Skin epidermis (tissue), 12 donors: ENCODE results near the gene TRABD2A.
"Not testable (repeated sequence)": the region's sequence is repeated elsewhere in the genome, so short reads cannot be mapped to it uniquely, and the experiment has no call there.

Source experiments
- H3K27ac ChIP-seq, 21 experiments: fragments of 200-600 bp; sonication (generic) in 11 of 21; one replicate each; pipeline ENCODE4 v1.5.0; 2020; ENCODE audit warnings: mild to moderate bottlenecking in 3 of 21, inconsistent platforms in 2 of 21, moderate library complexity in 2 of 21
- H3K4me3 ChIP-seq, 7 experiments: fragments of 200-600 bp; sonication (generic) in 2 of 7; one replicate each; pipeline ENCODE4 v1.5.0; 2020; ENCODE audit warnings: inconsistent platforms in 2 of 7, mild to moderate bottlenecking in 2 of 7, moderate library complexity in 1 of 7

Gene TRABD2A, protein sequence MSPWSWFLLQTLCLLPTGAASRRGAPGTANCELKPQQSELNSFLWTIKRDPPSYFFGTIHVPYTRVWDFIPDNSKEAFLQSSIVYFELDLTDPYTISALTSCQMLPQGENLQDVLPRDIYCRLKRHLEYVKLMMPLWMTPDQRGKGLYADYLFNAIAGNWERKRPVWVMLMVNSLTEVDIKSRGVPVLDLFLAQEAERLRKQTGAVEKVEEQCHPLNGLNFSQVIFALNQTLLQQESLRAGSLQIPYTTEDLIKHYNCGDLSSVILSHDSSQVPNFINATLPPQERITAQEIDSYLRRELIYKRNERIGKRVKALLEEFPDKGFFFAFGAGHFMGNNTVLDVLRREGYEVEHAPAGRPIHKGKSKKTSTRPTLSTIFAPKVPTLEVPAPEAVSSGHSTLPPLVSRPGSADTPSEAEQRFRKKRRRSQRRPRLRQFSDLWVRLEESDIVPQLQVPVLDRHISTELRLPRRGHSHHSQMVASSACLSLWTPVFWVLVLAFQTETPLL

DNA sequence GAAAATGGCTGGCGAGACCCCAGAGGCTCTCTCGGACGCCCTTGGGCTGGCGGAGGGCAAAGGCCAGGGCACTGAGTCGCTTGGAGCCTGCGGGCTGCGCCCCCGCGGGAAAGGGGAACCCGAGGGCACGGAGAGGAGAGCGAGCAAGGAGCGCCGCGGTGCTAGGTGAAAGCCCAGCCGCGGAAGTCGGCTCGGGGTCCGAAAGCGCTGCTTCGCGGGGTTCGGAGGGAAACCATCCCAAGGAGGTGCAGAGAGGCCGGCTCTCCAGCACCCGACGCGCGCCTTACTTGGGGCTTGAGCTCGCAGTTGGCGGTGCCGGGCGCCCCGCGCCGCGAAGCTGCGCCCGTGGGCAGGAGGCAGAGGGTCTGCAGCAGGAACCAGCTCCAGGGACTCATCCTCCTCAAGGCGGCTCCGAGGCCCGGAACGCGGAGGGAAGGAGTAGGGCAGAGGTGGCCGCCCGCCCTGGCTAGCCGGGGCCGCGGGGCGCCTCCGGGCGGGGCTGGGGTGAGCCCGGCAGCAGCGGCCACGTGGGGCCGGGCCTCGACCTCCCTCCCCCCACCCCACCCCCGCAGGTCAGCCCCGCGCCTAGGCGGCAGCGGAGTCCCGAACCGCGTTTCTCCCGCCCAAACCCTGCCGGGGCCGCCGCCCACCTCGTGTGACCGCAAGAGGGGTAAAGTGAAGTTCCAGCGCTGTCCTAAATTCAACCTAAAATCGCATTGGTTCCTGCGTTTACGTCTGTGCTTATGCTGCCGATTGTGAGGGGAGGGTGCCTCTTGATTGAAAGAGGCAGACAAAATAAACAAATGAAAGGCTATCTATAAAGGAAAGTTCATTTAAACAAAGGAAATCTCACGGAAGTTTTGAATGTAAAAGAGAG is at the start of gene TRABD2A:
Gene TRABD2A (minus strand): TSS at position 440 of the 877 bp plus-strand sequence. CDS start 45 bp downstream, at position 395.
- Histone ChIP-seq H3K4me3 (peak within 1 kb of the TSS; percentile 41 to 53 (median 44)), H3K27ac (peak within 1 kb of the TSS in 15 of 21 experiments; percentile 11 to 83 (median 48))

GRCh38 chr2:84927275-84927627 is 46.4 kb upstream of the TRABD2A start:
- Histone ChIP-seq H3K27ac (no peak overlapping the region), H3K4me3 (no peak overlapping the region)

DNA sequence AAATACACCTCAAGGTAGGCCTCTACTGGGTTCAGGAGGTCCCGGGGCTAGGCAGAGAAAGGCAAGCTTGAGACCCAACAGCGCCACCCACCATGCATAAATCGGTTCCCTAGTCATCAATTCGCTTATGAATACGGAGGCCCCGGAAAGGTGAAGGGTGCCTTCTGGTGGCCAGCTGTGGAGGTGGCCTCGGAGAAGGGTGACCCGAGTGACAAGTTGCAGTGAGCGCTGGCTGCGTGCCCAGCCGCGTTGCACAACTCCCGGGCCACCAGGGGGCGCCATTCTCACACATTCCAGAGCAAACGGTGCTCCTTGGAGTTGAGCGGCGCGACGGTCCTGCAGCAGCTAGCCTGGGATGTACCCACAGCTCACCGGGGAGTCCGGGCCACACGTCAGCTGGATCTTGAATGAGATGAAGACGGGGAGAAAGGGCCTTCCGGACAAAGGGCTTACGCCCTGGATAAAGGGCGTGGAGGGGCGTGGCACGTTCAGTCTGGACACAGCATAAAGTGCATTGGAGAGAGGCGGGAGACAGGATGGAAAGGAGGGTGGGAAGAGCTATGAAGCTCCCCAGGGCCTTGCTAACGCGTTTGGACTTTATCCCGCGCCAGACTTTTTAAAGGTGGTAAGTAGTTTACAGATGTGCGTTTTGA is 45.0 kb upstream of the TRABD2A start:
- H3K4me3 ChIP-seq, result peak overlapping the region; percentile 20 to 46 (median 35)
- peak overlapping the region in 10 of 21 experiments; percentile 1 to 70 (median 37) for H3K27ac ChIP-seq

GRCh38 chr2:84925336-84925723 is 44.4 kb upstream of the TRABD2A start:
- H3K4me3 ChIP-seq, result no peak overlapping the region
- peak overlapping the region in 10 of 21 experiments; percentile 1 to 70 (median 35) for H3K27ac ChIP-seq

DNA sequence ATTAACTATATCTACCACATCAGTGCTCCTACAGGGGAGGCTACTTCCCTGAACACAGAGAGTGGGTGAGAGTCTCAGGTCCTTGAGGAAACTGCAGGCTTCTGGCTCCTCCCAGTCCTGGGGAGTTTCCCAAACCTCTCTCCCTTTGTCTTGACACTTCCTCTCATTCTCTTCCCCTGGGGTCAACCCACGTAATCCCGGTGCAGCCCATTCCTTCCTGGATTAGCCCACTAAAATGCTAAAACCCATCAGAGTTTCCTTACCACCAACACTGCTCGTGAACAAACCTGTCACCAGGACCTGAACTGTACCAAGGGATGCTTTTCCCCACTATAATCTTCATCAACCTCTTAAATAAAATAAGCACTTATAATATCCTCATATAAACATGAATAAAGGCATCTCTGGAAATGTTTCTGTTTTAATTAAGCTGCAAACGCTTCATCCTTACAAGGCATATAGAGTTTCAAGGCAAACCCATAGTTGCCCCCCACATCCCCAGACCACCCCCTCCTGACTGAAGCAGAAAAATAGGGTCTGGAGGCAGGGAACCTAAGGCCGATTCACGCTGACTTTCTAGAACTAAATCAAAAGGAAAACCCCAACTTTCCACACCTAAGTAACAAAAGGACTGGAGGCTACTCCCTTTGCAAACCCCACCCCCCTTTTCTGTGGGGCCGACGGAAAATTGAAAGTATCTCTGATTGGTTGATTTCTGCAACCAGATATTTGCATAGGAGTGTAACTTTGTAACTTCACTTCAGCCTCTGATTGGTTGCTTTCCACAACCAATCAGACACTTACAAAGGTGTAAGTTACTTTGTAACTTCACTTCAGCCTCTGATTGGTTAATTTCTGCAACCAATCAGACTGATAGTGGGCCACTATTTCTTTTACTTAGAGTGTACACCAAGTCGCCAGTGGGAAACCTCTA is 43.6 kb upstream of the TRABD2A start:
- peak overlapping the region in 17 of 21 experiments; percentile 4 to 77 (median 59) for H3K27ac ChIP-seq
- H3K4me3 ChIP-seq, result no peak overlapping the region

DNA sequence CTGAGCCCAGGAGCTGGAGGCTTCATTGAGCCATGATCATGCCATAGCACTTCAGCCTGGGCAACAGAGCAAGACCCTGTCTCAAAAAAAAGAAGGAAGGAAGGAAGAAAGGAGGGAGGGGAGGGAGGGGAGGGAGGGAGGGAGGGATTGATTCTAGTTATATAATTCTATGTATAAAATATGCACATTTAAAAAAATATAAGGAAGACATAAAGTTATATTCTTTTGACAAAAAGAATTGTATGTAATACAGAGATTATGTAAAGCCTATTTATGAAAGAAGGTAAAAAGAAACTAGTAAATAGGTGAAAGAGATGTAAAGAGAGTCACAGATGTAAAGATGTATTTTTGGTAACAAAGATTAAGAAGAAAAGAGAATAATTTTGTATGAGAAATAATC is 42.1 kb upstream of the TRABD2A start:
- H3K4me3 ChIP-seq, result no peak overlapping the region
- H3K27ac ChIP-seq, result no peak overlapping the region

DNA sequence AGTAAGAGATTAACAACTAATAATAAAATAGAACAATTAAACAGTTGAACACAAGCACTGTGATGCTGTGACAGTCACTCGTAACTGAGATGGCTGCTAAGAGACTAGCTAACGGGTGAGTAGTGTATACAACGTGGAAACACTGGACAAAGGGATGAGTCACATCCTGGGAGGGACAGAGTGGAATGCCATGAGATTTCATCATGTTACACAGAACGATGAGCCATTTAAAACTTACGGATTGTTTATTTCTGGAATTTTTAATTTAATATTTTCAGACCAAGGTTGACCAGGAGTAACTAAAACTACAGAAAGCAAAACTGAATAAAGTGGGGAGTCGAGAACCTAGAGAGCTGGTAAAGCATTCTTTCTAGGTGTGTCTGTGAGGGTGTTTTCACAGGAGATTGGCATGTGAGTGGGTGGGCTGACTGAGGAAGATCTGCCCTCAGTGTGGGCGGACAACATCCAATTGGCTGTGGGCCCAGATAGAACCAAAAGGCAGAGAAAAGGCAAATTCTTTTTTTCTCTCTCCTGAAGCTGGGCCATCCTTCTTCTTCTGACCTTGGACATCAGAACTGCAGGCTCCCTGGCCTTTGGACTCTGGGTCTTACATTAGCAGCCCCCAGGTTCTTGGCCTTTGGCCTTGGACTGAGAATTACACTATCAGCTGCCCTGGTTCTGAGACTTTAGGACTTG is 39.1 kb upstream of the TRABD2A start:
- H3K4me3 ChIP-seq, result peak overlapping the region in 2 of 7 experiments; percentile 5 to 6
- peak overlapping the region in 20 of 21 experiments; percentile 64 to 92 (median 83) for H3K27ac ChIP-seq

GRCh38 chr2:84918430-84918829 is 37.5 kb upstream of the TRABD2A start:
- Histone ChIP-seq H3K27ac (peak overlapping the region in 6 of 21 experiments; percentile 18 to 92 (median 83)), H3K4me3 (no peak overlapping the region)

DNA sequence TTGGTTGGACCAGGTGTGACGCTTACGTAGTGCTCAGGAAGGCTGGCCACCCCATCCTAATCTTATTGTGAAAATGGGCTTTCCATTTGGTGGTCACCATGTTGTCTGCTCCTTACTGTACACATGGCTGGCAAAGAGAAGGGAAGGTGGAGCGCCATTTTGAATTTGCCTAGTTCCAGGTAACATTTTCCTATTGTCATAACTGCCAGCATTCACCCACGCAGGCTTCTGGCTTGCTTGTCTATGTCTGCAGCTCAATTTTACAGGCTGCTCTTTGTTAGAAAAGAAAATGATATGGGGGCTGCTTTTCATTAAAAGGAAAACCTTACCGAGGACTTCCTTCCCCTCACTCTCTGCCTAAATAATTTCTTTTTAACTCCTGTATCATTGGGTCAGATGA is 36.9 kb upstream of the TRABD2A start:
- H3K27ac ChIP-seq, H3K4me3 ChIP-seq: not testable (repeated sequence)

DNA sequence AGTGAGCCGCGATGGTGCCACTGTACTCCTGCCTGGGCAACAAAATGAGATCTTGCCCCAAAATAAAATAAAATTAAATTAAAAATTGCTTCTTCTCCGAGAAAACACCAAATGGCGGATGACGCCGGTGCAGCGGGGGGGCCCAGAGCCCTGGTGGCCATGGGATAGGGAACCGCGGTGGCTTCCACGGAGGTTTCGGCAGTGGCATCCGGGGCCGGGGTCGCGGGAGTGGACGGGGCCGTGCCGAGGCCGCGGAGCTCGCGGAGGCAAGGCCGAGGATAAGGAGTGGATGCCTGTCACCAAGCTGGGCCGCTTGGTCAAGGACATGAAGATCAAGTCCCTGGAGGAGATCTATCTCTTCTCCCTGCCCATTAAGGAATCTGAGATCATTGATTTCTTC is 34.8 kb upstream of the TRABD2A start:
- H3K4me3 ChIP-seq, H3K27ac ChIP-seq: not testable (repeated sequence)

GRCh38 chr2:84914334-84914733 is 33.5 kb upstream of the TRABD2A start:
- no peak overlapping the region for H3K4me3 ChIP-seq
- H3K27ac ChIP-seq, result no peak overlapping the region

- H3K4me3 ChIP-seq, result no peak overlapping the region
Observed at GRCh38 chr2:84912984-84913383, 32.1 kb upstream of the TRABD2A start.

DNA sequence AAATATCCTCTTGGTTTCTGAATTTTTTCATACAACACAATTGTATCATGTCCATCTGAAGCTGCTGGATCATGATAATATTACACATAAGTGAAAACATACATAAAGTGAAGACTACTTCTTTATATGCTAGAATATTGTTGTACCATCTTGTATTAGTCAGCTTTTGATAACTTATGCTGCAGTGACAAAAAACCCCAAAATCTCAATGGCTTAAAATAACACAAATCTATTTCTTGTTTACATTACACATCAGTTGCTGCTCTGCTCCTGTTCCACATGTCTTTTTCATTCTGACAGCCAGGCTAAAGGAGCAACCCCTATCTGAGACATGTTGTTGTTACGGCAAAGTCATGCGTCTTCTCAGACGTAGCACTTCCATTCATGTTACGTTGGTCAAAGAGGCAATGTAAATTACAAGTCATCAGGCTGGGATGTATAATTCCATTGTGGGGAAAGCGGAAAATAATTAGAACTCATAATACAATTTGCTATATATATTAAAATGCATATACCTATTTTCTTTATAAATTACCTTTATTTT is 30.3 kb upstream of the TRABD2A start:
- Histone ChIP-seq H3K27ac (no peak overlapping the region), H3K4me3 (no peak overlapping the region)

More at GRCh38 chr2:84912984-84913383, 32.1 kb upstream of the TRABD2A start:
- no peak overlapping the region for H3K27ac ChIP-seq

DNA sequence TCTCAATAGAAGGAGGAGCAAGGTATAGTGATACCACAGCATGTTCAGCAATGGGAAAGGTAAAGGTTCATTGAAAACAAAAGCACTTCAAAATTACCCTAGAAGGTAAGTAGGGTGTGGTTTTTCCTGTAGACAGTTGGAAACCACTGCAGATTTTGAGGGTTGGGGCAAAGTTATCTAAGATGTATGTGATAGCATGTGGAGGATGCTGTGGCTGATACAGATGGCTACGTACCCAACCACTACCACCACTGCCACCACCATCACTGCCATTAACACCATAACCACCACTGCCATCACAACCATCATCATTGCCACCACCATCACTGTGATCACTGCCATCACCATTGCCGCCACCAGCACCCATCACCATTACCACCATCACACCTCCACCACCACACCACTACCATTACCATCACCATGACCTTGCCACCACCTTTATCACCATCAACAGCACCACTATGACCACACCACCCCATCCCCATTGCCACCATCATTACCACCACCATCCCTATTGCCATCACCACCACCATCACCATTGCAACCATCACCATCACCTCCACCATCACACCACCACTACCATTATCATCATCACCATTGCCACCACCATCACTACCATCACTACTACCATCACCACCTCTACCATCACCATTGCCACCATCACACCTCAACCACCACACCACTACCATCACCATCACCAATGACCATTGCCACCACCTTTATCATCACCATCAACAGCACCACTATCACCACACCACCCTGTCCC is 28.2 kb upstream of the TRABD2A start:
- H3K27ac ChIP-seq, result peak overlapping the region in 5 of 21 experiments; percentile 17 to 98 (median 34)

DNA sequence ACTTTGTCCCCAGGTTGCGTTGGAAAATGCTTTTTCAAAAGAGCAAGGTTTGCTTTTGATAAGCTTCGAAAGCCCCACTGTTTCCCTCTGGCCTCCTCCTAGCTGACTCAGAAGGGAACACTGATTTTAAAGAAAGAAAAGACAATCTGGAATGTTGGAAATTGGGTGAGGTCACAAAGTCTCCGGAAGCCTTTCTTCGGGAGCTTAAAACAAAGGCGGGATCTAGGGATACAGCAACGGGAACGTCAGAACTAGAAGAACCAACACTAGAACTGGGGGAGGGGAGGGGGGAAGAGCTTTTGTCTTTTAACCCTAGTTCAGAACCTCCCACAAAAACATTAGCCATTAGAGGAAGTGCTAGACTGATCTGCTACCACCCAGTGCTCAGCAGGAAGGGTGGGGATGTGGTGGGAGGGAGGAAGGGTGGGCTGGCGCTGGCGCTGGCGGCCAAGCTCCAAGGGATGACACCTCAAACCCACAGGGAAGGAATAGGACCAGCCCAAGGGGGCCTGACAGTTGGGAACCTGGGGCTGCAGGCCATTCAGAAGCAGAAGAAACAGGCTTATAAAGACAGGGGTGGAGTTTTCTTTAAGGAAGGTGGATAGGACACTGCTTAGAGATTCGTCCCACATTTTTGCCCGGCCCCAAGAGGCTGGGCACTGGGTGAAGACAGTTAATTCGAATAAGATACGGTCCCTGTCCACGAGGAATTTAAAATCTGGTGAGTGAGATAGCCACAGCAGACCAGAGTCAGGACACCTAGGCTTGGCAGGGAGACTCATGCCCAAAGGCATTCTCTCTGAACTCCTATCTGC is 26.2 kb upstream of the TRABD2A start:
- Histone ChIP-seq H3K27ac (peak overlapping the region; percentile 83 to 100 (median 98)), H3K4me3 (peak overlapping the region; percentile 51 to 99 (median 78))

More for the DNA sequence above, 28.2 kb upstream of the TRABD2A start:
- no peak overlapping the region for H3K4me3 ChIP-seq
